CD4-positive, alpha-beta T cell treated with Interleukin-17A for 1 hour (primary cell): Measurements from ENCODE around the gene PSTPIP1.

Experiments used
- DNase-seq: peaks from one replicate; pipeline ENCODE4 v3.0.0-alpha.2; 2020

The PSTPIP1 gene

DNA sequence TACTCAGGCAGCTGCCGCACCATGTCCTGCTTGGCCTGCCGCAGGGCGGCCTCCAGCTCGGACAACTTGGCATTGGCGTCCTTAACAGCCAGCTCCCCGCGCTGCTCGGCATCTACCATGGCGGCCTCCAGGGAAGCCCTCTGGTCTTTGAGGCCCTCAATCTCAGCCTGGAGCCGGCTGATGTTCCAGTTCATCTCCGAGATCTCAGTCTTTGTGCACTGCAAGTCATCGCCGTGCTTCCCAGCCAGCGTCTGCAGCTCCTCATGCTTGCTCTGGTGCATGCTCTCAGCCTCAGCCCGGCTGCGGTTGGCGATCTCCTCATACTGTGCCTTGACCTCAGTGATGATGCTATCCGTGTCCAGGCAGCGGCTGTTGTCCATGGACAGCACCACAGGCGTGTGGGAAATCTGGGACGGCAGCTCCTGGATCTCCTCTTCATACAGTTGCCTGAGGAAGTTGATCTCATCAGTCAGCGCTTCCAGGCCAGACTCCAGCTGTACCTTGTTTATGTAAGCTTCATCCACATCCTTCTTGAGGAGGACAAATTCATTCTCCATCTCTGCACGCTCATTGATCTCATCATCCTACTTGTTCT lies 15.5 kb upstream of the PSTPIP1 start:
- no peak for DNase-seq

GRCh38 chr15:76979996-76980520 lies 14.9 kb upstream of the PSTPIP1 start:
- DNase-seq = no peak

DNA sequence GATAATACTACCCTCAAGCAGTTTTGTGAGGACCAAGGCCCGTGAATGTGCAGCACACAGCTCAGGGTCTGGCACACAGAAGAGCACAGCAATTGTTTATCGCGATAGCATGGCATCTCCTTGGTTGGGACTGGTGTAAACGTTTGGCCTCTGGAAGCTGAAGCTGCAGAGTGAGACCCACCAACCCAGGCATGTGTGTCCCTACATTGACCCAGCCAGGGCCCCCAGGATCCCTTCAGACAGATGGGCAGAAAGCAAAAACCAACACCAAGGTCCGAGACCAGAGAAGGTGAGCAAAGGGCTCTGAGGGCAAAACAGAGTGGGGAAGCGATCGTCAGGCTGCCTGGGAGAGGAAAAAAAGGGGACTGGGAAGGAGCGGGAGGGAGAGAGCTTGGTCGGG lies 12.6 kb upstream of the PSTPIP1 start:
- DNase-seq = no peak

GRCh38 chr15:76982756-76983155 lies 12.2 kb upstream of the PSTPIP1 start:
- no peak for DNase-seq

GRCh38 chr15:76983590-76984375 lies 11.1 kb upstream of the PSTPIP1 start:
- DNase-seq = no peak

GRCh38 chr15:76986743-76987142 lies 8.2 kb upstream of the PSTPIP1 start:
- DNase-seq = no peak

- DNase-seq = no peak
Measured at GRCh38 chr15:76987276-76987675, 7.7 kb upstream of the PSTPIP1 start.

GRCh38 chr15:76987896-76988860 lies 6.7 kb upstream of the PSTPIP1 start:
- DNase-seq = no peak

- DNase-seq = no peak
Measured at GRCh38 chr15:76988867-76989780, 5.8 kb upstream of the PSTPIP1 start.

- DNase-seq = no peak
Measured at GRCh38 chr15:76991048-76991447, 3.9 kb upstream of the PSTPIP1 start.

DNA sequence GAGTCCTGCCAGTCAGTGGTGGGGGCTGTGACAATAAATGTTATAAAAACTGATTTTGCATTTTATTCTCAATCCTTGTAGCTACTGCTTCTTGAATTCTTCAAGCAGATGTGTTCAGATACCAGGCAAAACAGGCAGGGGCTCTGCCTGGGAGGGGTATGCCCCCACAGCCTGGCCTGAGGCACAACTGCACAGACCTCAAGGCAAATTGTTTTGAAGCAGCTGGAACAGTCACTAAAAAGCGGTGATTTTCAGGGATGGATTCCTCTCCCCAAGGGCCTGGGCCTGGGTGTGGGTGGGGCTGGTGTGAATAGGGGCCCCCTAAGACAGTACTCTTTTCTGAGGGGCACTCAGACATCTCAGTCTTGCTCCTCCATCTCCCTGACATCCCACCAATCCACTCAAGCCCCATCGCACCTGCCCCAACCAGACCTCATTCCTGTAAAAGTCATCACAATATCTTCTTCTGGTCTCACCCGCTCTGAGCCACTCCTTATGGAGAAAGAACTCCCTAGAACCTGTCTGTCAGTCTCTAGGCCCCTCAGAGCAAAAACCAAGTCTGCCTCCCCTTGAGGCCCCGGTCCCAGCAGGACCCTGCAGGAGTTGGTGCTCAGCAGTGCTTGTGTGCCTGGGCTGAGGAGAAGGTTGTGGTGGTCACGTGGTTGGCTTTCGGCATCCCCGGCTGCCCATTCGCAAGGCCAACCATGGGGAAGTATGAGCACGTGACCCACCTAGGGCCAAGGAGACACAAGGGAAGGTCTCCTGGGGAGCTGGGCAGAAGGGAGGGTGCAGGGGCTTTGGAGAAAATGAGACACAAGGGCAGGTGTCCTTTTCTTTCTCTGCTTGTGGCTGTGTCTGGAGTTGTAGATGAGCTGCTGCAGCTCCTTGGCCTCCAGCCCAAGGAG lies 2.9 kb upstream of the PSTPIP1 start:
- DNase-seq = no peak

- DNase-seq = no peak
Measured at GRCh38 chr15:76993114-76993725, 1.7 kb upstream of the PSTPIP1 start.

DNA sequence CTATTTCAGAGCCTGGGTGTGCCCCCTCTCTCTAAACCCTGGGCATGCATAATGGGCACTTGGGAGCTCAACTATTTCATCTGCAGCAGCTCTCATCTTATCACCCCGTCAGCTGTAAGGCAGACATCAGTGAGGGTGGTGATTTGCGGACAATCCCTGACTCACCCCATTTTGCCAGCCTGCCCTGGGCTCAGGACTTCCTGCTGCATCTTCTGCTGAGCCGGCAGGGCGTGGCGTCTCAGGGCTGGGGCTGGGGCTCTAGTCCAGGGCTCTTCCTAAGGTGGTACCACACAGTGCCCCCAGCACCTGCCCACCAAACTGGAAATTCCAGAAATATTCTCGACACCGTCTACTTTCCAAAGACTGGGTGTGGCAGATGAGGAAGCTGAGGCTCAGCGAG lies 925 bp upstream of the PSTPIP1 start:
- DNase-seq = peak; percentile 68

DNA sequence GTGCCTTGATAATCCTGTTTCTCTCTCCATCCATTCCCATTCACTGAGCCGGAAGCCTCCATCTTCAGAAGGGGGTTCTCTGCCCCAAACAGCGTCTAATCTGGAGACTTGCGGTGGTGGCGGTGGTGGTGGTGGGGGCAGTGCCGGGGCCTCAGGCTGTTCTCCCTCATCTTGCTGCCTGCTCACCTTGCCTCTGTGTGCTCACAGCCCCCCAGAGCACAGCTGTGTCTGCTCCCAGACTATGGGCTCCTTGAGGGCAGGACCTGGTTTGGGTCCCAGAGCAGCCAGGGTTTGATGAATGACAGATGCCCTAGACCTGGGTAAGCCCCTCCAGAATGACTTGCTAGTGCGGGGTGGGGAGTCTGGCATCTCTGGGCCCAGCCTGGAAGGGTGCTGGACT lies 430 bp upstream of the PSTPIP1 start:
- no peak for DNase-seq

DNA sequence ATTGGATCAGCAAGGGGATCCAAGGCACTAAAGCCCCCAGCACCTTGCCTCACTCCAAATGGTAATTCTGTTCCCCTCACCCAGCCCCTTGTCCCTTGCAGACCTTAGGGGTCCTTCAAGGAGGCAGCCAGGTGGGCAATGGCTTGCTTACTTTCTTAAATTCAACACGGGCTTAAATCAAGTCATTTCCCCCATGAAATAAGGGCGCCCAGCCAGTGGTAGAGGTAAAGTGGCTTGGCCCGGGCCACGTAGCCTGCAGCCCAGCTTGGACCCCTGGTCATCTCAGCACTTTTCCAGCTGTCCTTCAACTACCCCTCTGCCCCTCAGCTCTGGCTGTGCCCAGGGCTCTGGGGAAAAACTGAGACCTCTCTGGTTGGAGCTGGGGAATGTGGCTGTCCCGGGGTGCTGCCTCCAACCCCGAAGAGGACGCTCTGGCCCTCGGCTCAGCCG lies 1.2 kb downstream of the PSTPIP1 start:
- DNase-seq = no peak

GRCh38 chr15:76996526-76997401 lies 1.8 kb downstream of the PSTPIP1 start:
- peak; percentile 46 for DNase-seq

DNA sequence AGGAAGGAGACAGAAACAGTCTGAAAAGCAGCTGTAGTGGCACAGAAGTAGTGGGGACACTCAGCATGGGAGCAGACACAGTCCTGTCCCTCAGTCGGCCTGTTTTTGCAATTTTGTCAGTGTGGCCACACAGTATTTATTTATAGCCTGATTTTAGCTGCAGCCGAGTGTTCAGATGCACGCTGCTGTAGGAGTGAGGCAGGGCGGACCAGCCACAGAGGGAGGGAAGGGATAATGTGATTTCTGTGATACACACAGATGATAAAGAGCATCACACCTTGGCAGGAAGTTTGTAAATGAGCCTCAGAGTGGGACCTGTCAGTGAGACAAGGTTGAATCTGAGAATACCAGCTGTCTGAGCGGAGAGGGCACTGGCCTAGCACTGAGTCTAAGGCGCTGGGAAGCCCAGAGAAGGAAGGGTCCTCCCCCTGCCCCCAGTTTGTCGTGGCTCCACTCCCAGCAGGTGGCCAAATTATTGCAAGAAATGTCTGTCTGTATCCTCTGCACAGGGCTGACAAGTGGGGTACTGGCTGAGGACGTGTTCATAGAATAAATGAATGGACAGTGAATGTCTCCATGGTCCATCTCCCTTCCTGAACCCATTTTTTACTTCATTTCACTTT lies 3.8 kb downstream of the PSTPIP1 start:
- DNase-seq = peak; percentile 38

DNA sequence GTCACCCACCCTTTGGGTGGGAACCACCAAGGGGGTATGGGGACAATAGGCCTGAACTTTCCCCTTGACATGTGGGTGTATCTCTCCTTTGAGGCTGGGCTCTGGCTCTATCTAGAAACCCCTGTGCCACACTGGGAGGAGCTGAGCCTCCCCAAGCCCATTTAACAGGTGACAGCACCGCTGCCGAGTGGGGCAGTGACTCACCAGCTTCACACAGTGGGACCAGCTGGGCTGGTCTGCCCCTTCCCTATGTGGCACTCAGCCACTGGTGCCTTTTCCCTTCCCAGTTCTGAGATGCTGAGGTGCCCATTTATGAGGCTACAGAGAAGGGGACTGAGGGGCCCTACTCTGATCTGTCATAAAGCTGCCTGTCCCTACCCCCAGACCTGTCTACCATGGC lies 5.1 kb downstream of the PSTPIP1 start:
- no peak for DNase-seq

DNA sequence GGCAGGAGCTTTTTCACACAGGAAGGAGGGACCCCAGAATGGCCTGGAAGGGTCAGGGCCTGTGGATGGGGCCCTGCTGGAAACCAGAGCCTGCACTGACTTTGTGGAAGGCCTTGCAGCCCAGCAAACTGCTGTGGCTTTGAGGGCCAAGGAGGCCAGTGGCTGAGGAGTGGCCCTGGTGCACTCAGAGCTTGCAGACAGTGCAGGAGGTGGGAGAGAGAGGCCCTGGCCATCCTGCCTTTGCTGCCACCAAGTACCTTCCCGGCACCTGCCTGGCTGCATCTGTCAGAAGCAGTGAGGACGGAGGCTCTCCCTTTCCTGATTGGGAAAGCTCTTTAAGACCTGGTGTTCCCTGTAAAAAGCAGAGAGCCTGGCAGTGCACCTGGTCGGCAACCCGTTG lies 6.4 kb downstream of the PSTPIP1 start:
- no peak for DNase-seq
